OCI-LY7 (cell line): ENCODE measurements around the gene ZFTA. TPM values are rescaled to one million over a fixed set of nuclear protein-coding genes. Genes with fewer than 3 reads are reported as not detected.
A peak's percentile ranks its signal among the peaks of the same experiment; 100 is the strongest.

Source experiments
- BruUV-seq: library from RNA; stranded (reverse); fragments of 400-500 nt; replicated peaks from 2 replicates; lab custom pipeline; 2021; lab: Mats Ljungman, UMichigan
- CTCF ChIA-PET: fragments of 300-600 bp; sonication (Branson Sonifier 250); formaldehyde crosslinking; loops from one replicate; lab custom pipeline; 2022; ENCODE audit warnings: antibody characterized with exemption; ENCODE audit not compliant: unreplicated experiment; lab: Charles Lee
- POLR2A ChIA-PET: fragments of 300-600 bp; sonication (Branson Sonifier 250); formaldehyde crosslinking; loops from one replicate; lab custom pipeline; 2022; ENCODE audit warnings: antibody characterized with exemption; lab: Charles Lee
- DNase-seq: peaks from one replicate; pipeline ENCODE4 v3.0.0-alpha.2; 2015; ENCODE audit warnings: low spot score
- H2AFZ ChIP-seq: fragments of 200-600 bp; sonication (generic), shearing (Covaris generic); 2 replicates; pipeline ENCODE4 v1.6.1; 2014; ENCODE audit warnings: mild to moderate bottlenecking, antibody characterized with exemption, low read length, moderate library complexity
- H3K27ac ChIP-seq: fragments of 200-600 bp; sonication (generic); 2 replicates; pipeline ENCODE4 v1.5.1; 2014; ENCODE audit warnings: mixed run types, low read depth, mild to moderate bottlenecking, moderate library complexity, low read length, inconsistent platforms; ENCODE audit not compliant: poor library complexity, severe bottlenecking
- H3K36me3 ChIP-seq: fragments of 200-600 bp; sonication (generic); 2 replicates; pipeline ENCODE4 v1.6.1; 2014; ENCODE audit warnings: mild to moderate bottlenecking, antibody characterized with exemption, low read length, moderate library complexity, mixed read lengths; ENCODE audit not compliant: insufficient read depth
- H3K4me1 ChIP-seq: fragments of 200-600 bp; sonication (generic); 2 replicates; pipeline ENCODE4 v1.5.1; 2014; ENCODE audit warnings: mild to moderate bottlenecking, low read length; ENCODE audit not compliant: insufficient read depth, poor library complexity, severe bottlenecking
- H3K4me2 ChIP-seq: fragments of 200-600 bp; sonication (generic); 2 replicates; pipeline ENCODE4 v1.6.1; 2014; ENCODE audit warnings: mild to moderate bottlenecking, low read length
- H3K4me3 ChIP-seq: fragments of 200-600 bp; sonication (generic); 2 replicates; pipeline ENCODE4 v1.5.1; 2014; ENCODE audit warnings: mild to moderate bottlenecking, low read depth, low read length; ENCODE audit not compliant: poor library complexity, severe bottlenecking
- H3K79me2 ChIP-seq: fragments of 200-600 bp; sonication (generic); 2 replicates; pipeline ENCODE4 v1.6.1; 2016; ENCODE audit warnings: low read depth, mild to moderate bottlenecking, low read length, moderate library complexity, mixed read lengths; ENCODE audit not compliant: insufficient read depth
- H3K9me2 ChIP-seq: fragments of 200-600 bp; sonication (generic); 2 replicates; pipeline ENCODE4 v1.6.1; 2016; ENCODE audit warnings: mild to moderate bottlenecking, low read length, mixed read lengths; ENCODE audit not compliant: insufficient read depth
- H3K9me3 ChIP-seq: fragments of 200-600 bp; sonication (generic); 2 replicates; pipeline ENCODE4 v1.6.1; 2014; ENCODE audit warnings: mild to moderate bottlenecking, mixed run types, low read length, mixed read lengths
- H4K20me1 ChIP-seq: fragments of 200-600 bp; sonication (generic); 2 replicates; pipeline ENCODE4 v1.6.1; 2014; ENCODE audit warnings: mild to moderate bottlenecking, antibody characterized with exemption, low read length, moderate library complexity, mixed read lengths; ENCODE audit not compliant: insufficient read depth
- EZH2phosphoT487 ChIP-seq: fragments of 200-600 bp; sonication (generic); IDR thresholded peaks from 2 replicates; pipeline ENCODE4 v1.6.1; 2018; ENCODE audit warnings: low read depth, borderline replicate concordance, mild to moderate bottlenecking, mixed run types, antibody characterized with exemption, low read length, moderate library complexity, mixed read lengths
- intact Hi-C: fragments of 100-400 bp; cut with micrococcal nuclease; formaldehyde crosslinking; loops from one replicate; pipeline ENCODE4 v1.10.0; 2022; ENCODE audit not compliant: unreplicated experiment
- total RNA-seq, 2 experiments: library from RNA; depleted of rRNA in 1 of 2; stranded (reverse); fragments of >200 nt in 1 of 2; shearing (Covaris generic) in 1 of 2; gene quantifications; 2 replicates each; pipeline ENCODE4 v1.2.3, GENCODE V29; 2014 to 2022
- TF ChIP-seq, protein P1 (sequence below): fragments of 200-600 bp; sonication (generic); conservative IDR thresholded peaks from 2 replicates; pipeline ENCODE4 v1.5.1; 2014; ENCODE audit warnings: mild to moderate bottlenecking, antibody characterized with exemption, low read length, moderate library complexity, mixed read lengths

The ZFTA gene
- total RNA-seq, 2 experiments from 2014 or later: 6.8 to 12.7 TPM

DNA sequence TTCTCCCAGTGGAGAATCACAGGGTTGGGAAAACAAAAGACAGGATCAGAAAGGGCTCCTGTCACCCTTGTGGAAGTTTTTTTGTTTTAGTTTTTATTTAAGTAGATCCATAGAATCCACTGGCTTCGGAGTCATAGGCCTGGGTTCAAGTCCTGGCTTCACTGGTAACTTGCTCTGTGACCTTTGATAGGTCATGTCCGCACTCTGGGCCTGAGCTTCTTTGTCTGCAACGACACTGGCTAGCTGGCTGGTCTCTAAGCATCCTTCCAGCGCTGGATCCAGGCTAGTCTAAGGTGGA lies 1.4 kb downstream of the ZFTA start:
- Histone ChIP-seq H3K27ac (no peak overlapping the region), H3K79me2 (0 out of 2 replicates have a peak, but pooled peaks cover 6% of the 10 kb centered on the region), H3K4me3 (peak overlapping the region; percentile 91), H3K9me3 (no peaks in the 10 kb centered on the region), H4K20me1 (peaks cover 12% of the 10 kb centered on the region; the same call in 1 of the 2 replicates), H3K9me2 (no peaks in the 10 kb centered on the region), H3K4me1 (peaks cover 20% of the 10 kb centered on the region), H3K36me3 (no peaks in the 10 kb centered on the region; the same call in 1 of the 2 replicates), H3K4me2 (peak overlapping the region; percentile 100), H2AFZ (no peak overlapping the region)
- no peak for TF ChIP-seq EZH2phosphoT487
- TF ChIP-seq, protein P1, sequence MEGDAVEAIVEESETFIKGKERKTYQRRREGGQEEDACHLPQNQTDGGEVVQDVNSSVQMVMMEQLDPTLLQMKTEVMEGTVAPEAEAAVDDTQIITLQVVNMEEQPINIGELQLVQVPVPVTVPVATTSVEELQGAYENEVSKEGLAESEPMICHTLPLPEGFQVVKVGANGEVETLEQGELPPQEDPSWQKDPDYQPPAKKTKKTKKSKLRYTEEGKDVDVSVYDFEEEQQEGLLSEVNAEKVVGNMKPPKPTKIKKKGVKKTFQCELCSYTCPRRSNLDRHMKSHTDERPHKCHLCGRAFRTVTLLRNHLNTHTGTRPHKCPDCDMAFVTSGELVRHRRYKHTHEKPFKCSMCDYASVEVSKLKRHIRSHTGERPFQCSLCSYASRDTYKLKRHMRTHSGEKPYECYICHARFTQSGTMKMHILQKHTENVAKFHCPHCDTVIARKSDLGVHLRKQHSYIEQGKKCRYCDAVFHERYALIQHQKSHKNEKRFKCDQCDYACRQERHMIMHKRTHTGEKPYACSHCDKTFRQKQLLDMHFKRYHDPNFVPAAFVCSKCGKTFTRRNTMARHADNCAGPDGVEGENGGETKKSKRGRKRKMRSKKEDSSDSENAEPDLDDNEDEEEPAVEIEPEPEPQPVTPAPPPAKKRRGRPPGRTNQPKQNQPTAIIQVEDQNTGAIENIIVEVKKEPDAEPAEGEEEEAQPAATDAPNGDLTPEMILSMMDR: no peak
- CTCF ChIA-PET: no interaction called here
- no TSS peak for BruUV-seq
- POLR2A ChIA-PET: no interaction called here
- DNase-seq: no peak
- intact Hi-C loops: loop anchor here (5.0 kb wide), 3 partner anchors 45 to 380 kb away; partner anchors contain the start of genes MARK2 and SPINDOC

DNA sequence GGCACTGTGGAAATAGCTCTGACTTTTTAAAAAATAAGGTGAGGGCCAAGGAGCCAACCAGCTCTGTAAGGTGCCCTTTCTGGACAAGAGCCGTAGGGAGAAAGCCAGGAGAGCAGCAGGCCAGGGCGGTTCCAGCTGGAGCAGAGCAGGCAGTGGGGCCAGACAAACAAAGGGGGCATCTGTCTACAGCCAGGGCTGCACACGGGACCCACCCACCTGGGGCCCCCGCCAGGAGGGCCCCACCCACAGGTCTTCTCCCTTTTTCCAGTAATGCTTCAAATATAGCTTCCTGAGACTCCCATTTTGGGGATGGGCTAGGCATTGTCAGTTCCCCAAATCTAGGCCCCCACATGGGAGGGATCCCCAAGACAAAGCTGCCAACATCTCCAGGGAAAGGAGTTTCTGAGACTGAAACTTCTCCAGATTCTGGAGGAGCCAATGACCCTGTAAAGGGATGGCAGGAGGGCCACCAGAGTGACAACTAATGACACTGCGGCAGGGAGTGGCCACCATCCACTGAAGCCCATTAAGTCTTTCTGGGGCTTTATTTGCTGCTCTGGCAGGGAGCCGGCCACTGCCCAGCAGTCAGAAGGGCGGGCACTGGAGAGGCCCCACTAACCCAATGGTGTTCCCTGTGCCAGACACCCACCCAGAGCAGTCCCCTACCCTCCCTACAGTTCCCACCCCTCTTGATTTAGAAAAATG lies 1.9 kb downstream of the ZFTA start:
- no peak for DNase-seq
- Histone ChIP-seq H3K4me1 (peaks cover 20% of the 10 kb centered on the region), H3K4me2 (peak overlapping the region; percentile 100), H3K27ac (no peak overlapping the region), H3K4me3 (peak overlapping the region; percentile 91), H3K36me3 (peaks cover 4% of the 10 kb centered on the region; the same call in 1 of the 2 replicates), H3K9me3 (no peaks in the 10 kb centered on the region), H2AFZ (no peak overlapping the region), H3K9me2 (no peaks in the 10 kb centered on the region), H3K79me2 (0 out of 2 replicates have a peak, but pooled peaks cover 6% of the 10 kb centered on the region), H4K20me1 (peaks cover 12% of the 10 kb centered on the region; the same call in 1 of the 2 replicates)
- no peak for TF ChIP-seq EZH2phosphoT487
- TF ChIP-seq, protein P1: no peak
- ChIA-PET POLR2A (interaction anchor here (1.5 kb wide), 1 partner anchor 10 kb away, joined by 3 read pairs; no protein-coding TSS in a partner anchor), CTCF (no interaction called here)
- no TSS peak for BruUV-seq
- intact Hi-C loops: loop anchor here (5.0 kb wide), 3 partner anchors 46 to 381 kb away; partner anchors contain the start of genes MARK2 and SPINDOC
